Mucosa of descending colon (tissue), 3 donors: ENCODE results near the gene SLC1A6. TPM values are rescaled to one million over a fixed set of nuclear protein-coding genes. Genes with fewer than 3 reads are reported as not detected.
"Not testable (repeated sequence)": the region's sequence is repeated elsewhere in the genome, so short reads cannot be mapped to it uniquely, and the experiment has no call there.

ENCODE experiments used
- ATAC-seq: fragments of 200-7000 bp; cut with Tn5 transposase; one replicate; pipeline ENCODE4 v1.9.1; 2020; ENCODE audit warnings: mild to moderate bottlenecking, moderate library complexity
- DNase-seq, 3 donors: peaks; one replicate each; pipeline ENCODE4 v3.0.0-alpha.2; 2020
- H3K36me3 ChIP-seq: fragments of 200-600 bp; one replicate; pipeline ENCODE4 v1.8.0; 2021; ENCODE audit warnings: low read depth, mild to moderate bottlenecking
- H3K4me1 ChIP-seq: fragments of 200-600 bp; one replicate; pipeline ENCODE4 v1.8.0; 2021; ENCODE audit warnings: low read depth, mild to moderate bottlenecking
- H3K4me3 ChIP-seq: fragments of 200-600 bp; one replicate; pipeline ENCODE4 v1.8.0; 2021; ENCODE audit warnings: mild to moderate bottlenecking
- H3K9me3 ChIP-seq: fragments of 200-600 bp; one replicate; pipeline ENCODE4 v1.8.0; 2021; ENCODE audit warnings: mild to moderate bottlenecking
- intact Hi-C, 2 donors: fragments of 100-400 bp; cut with DNase I in 1 of 2; cut with micrococcal nuclease in 1 of 2; formaldehyde crosslinking; loops; one replicate each; pipeline versions ENCODE4 v1.11.0 to v1.11.1; 2022; cut with DNase I, micrococcal nuclease
- long read RNA-seq, 2 donors: library from polyadenylated mRNA; unstranded; transcript quantifications; one replicate each; pipeline ENCODE4 v2.0.0, GENCODE V29; 2019 to 2021
- total RNA-seq, 3 donors: library from RNA; stranded (reverse); fragmentation: NEBNext Ultra II Directional in 2 of 3; extraction: Animal tissue kit (Norgen Biotek cat#: 25700) in 2 of 3; gene quantifications; one replicate each; pipeline versions ENCODE4 v1.2.1 to v1.2.4, GENCODE V29; 2021 to 2023
- TF ChIP-seq, protein P1 (sequence below): fragments of 200-600 bp; IDR thresholded peaks from one replicate; pipeline ENCODE4 v1.8.0; 2022; ENCODE audit warnings: antibody characterized with exemption, mild to moderate bottlenecking
- donor health status: DM: no; HTN: no; CAD: no; lungs with moderate emphysema.
- donor health status: DM: no; HTN: no; CAD: no.
- donor health status: DM: no; HTN: yes; CAD: no.

The SLC1A6 gene
- not detected for total RNA-seq
- long read RNA-seq, donor 1 = 0 reads
- long read RNA-seq, donor 2 = 0 reads

DNA sequence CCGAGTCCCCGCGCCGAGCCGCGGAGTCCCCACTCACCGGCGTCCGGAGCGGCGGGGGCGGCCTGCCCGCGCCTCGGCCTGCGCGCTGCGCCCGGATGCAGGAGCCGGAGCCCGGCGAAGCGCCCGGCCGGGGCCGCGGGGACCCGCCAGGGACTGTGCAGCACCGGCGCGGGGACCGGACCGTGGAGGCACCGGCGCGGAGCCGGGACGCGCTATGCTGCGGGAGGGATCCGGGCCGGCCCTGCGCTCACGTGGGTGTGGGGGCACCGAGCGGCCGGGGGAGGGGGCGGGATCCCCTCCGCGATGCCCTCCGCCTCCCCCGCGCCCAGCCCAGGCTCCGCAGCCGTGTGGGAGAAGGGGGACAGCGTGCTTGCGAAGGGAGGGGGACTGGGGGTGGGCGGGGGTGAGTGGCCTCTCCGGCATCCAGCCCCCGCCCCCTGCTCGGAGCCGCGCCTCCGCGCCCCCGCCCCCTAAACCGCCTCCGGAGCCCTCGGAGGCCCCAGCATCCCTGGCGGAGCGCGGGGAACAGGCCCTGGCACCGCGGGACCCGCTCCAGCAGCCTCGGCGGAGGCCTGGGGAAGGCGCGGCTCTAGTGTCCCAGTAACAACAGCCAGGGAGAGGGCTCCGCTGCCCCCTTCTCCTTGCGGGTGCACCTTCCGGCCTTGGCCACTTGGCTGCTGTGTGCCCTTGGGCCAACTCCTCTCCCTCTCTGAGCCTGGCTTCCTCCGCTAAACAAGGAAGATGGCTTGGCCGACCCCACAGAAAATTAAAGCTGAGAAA, at the start of gene SLC1A6:
TSS of gene SLC1A6 (minus strand) at position 389 of the 780 bp plus-strand sequence. CDS start 6,954 bp downstream, outside the sequence.
- DNase-seq (no peak), ATAC-seq (no peak)
- TF ChIP-seq, protein P1, sequence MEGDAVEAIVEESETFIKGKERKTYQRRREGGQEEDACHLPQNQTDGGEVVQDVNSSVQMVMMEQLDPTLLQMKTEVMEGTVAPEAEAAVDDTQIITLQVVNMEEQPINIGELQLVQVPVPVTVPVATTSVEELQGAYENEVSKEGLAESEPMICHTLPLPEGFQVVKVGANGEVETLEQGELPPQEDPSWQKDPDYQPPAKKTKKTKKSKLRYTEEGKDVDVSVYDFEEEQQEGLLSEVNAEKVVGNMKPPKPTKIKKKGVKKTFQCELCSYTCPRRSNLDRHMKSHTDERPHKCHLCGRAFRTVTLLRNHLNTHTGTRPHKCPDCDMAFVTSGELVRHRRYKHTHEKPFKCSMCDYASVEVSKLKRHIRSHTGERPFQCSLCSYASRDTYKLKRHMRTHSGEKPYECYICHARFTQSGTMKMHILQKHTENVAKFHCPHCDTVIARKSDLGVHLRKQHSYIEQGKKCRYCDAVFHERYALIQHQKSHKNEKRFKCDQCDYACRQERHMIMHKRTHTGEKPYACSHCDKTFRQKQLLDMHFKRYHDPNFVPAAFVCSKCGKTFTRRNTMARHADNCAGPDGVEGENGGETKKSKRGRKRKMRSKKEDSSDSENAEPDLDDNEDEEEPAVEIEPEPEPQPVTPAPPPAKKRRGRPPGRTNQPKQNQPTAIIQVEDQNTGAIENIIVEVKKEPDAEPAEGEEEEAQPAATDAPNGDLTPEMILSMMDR = no peak
- no peaks in the 10 kb centered on the region for H3K36me3 ChIP-seq
- intact Hi-C loops = no loop called here
- H3K9me3 ChIP-seq = no peaks in the 10 kb centered on the region
- H3K4me1 ChIP-seq = no peaks in the 10 kb centered on the region
- H3K4me3 ChIP-seq = no peak within 1 kb of the TSS

DNA sequence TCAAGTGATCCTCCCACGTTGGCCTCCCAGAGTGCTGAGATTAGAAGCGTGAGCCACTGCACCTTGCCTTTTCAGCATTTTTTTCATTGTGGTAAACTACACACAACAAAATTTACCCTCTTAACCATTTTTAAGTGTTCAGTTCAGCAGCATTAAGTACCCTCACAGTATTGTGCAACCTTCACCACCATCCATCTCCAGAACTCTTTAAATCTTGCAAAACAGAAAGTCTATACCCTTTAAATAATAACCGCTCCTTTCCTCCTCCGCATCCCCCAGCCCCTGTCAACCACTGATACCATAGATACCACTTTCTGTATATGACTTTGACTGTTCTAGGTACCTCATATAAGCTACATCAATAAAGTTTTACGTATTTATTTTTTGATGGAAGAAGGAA, 48.8 kb upstream of the SLC1A6 start:
- Histone ChIP-seq H3K4me1 (no peaks in the 10 kb centered on the region), H3K4me3 (no peak overlapping the region), H3K36me3 (no peaks in the 10 kb centered on the region), H3K9me3 (no peaks in the 10 kb centered on the region)
- TF ChIP-seq, protein P1 = no peak
- intact Hi-C loops = no loop called here
- ATAC-seq = no peak
- DNase-seq = no peak

- ATAC-seq = no peak
- Histone ChIP-seq H3K4me1 (no peaks in the 10 kb centered on the region), H3K4me3 (no peak overlapping the region), H3K36me3 (no peaks in the 10 kb centered on the region), H3K9me3 (no peaks in the 10 kb centered on the region)
- intact Hi-C loops = no loop called here
- TF ChIP-seq, protein P1 = no peak
- DNase-seq = no peak
Measured at GRCh38 chr19:15025217-15025616, 45.6 kb upstream of the SLC1A6 start.

DNA sequence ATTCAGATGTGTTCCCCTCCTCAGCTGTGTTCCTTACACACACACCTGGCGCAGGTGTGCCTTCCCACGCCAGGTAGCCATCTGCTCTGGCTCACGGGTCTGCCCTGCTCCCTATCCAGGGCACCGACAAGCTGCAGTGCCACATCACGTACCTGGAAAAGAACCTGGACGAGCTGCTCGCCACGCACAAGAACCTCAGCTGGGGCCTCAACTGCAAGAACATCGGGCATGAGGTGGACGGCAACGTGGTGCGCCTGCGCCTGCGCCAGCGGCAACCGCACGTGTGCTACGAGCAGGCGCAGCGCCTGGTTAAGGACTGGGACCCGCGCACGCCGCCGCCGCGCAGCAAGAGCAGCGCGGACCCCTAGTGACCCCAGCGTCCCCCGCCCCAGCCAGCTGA, 43.1 kb upstream of the SLC1A6 start:
- TF ChIP-seq, protein P1 = no peak
- ATAC-seq = no peak

DNA sequence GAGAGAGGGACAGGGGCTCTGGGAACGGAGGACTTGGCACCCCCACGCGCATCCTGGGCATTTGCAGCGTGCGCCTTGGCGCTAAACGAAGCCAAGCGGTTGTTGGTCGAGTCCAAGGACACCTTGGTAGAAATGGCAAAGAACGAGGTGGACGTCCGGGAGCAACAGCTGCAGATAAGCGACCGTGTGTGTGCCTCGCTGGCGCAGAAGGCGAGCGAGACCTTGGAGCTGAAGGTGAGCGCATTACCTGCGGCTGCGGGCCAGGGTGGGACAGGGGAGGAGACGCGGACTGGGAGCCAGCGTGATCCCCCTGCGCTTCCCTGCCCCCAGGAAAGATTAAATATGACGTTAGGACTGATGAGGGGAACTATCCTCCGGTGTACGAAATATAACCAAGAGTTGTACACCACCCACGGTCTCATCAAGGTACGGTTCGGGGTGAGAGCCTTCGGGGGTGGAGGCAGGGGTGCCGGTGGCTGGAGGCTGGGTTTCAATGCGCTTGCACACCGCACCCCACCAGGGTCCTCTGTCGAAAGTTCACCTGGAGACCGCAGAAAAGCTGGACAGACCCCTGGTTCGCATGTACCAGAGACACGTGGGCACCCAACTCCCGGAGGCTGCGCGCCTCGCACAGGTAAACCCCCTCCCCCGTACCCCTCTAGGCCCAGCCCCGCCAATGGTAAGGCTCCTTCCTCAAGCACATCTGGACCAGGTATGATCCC, 41.8 kb upstream of the SLC1A6 start:
- no peaks in the 10 kb centered on the region for H3K9me3 ChIP-seq
- ATAC-seq (no peak), DNase-seq (no peak)
- no peaks in the 10 kb centered on the region for H3K36me3 ChIP-seq
- TF ChIP-seq, protein P1 = no peak
- H3K4me1 ChIP-seq = no peaks in the 10 kb centered on the region
- no peak overlapping the region for H3K4me3 ChIP-seq
- intact Hi-C loops = no loop called here

More for the DNA sequence above, 43.1 kb upstream of the SLC1A6 start:
- Histone ChIP-seq H3K36me3 (no peaks in the 10 kb centered on the region), H3K9me3 (no peaks in the 10 kb centered on the region), H3K4me1 (no peaks in the 10 kb centered on the region), H3K4me3 (no peak overlapping the region)
- intact Hi-C loops = no loop called here
- no peak for DNase-seq

- DNase-seq, H3K4me3 ChIP-seq, ATAC-seq, H3K4me1 ChIP-seq, H3K36me3 ChIP-seq, H3K9me3 ChIP-seq, intact Hi-C loops: not testable (repeated sequence)
Measured at GRCh38 chr19:15018836-15019235, 39.2 kb upstream of the SLC1A6 start.
